Lower leg skin (tissue), 3 donors: ENCODE results near the gene GNG7.

Experiments
- POLR2A ChIP-seq, 2 donors: fragments of 450-650 bp; IDR thresholded peaks; one replicate each; pipeline ENCODE4 v1.6.1; 2016 to 2017; ENCODE audit warnings: antibody characterized with exemption in 2 of 2, mild to moderate bottlenecking in 1 of 2, moderate library complexity in 1 of 2
- TF ChIP-seq, protein P1 (sequence below), 3 donors: fragments of 450-650 bp; IDR thresholded peaks; one replicate each; pipeline ENCODE4 v1.5.1; 2016; ENCODE audit warnings: antibody characterized with exemption in 3 of 3, mild to moderate bottlenecking in 3 of 3, moderate library complexity in 2 of 3

DNA sequence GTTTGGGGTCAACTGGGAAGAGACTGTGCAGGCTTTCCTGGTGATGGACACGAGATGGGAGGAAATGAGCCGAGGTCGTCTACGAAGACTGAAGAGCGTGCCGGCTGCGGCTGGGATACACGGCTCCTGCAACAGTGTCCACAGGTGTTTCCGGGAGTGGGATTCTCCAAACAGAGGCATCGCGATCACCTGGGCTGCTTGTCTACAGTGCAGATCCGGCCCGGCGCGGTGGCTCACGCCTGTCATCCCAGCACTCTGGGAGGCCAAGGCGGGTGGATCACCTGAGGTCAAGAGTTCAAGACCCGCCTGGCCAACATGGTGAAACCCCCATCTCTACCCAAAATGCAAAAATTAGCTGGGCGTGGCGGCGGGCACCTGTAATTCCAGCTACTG is 48.9 kb upstream of the GNG7 start:
- TF ChIP-seq, protein P1, sequence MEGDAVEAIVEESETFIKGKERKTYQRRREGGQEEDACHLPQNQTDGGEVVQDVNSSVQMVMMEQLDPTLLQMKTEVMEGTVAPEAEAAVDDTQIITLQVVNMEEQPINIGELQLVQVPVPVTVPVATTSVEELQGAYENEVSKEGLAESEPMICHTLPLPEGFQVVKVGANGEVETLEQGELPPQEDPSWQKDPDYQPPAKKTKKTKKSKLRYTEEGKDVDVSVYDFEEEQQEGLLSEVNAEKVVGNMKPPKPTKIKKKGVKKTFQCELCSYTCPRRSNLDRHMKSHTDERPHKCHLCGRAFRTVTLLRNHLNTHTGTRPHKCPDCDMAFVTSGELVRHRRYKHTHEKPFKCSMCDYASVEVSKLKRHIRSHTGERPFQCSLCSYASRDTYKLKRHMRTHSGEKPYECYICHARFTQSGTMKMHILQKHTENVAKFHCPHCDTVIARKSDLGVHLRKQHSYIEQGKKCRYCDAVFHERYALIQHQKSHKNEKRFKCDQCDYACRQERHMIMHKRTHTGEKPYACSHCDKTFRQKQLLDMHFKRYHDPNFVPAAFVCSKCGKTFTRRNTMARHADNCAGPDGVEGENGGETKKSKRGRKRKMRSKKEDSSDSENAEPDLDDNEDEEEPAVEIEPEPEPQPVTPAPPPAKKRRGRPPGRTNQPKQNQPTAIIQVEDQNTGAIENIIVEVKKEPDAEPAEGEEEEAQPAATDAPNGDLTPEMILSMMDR (IDR thresholded peaks at IDR 0.05), result no peak
- no peak for TF ChIP-seq POLR2A (IDR thresholded peaks at IDR 0.05)
